Fibroblast of lung (primary cell): ENCODE measurements around the gene DNAI2.

Source experiments
- CTCF ChIP-seq, 2 donors: IDR thresholded peaks in 1 of 2; conservative IDR thresholded peaks in 1 of 2; 1 replicate in 1 of 2; 2 replicates in 1 of 2; pipeline ENCODE4 v1.5.1; 2011 to 2012; ENCODE audit warnings: low read length in 2 of 2, control low read depth in 1 of 2, inconsistent platforms in 1 of 2, low read depth in 1 of 2, mild to moderate bottlenecking in 1 of 2
- EZH2 ChIP-seq: IDR thresholded peaks from 2 replicates; pipeline ENCODE4 v1.5.1; 2012; ENCODE audit warnings: low read length, control low read depth, mild to moderate bottlenecking; ENCODE audit errors: missing control alignments

- TF ChIP-seq CTCF (conservative IDR thresholded peaks at IDR 0.05 in 1 of 2, IDR thresholded peaks at IDR 0.05 in 1 of 2; ENCODE audit: low read depth in 1 of 2, low read length in 2 of 2) (no peak), EZH2 (no peak)
Measured at GRCh38 chr17:74297941-74298340, 23.9 kb downstream of the DNAI2 start.
